SK-N-SH (cell line): ENCODE measurements around the gene RASEF. TPM values are rescaled to one million over a fixed set of nuclear protein-coding genes. Genes with fewer than 3 reads are reported as not detected.

Source experiments
- CTCF ChIA-PET: fragments of 300-600, 350-600 bp; formaldehyde crosslinking; extraction: SDS; loops from one replicate; lab custom pipeline; 2021; lab: Yijun Ruan, JAX
- POLR2A ChIA-PET: fragments of 350-600 bp; sonication (Branson Sonifier 250); formaldehyde crosslinking; extraction: SDS; loops from one replicate; lab custom pipeline; 2020; ENCODE audit warnings: antibody characterized with exemption, inconsistent platforms; lab: Yijun Ruan, JAX
- DNase-seq: peaks from one replicate; pipeline ENCODE4 v3.0.0; 2012
- H2AFZ ChIP-seq: fragments of 200-600 bp; sonication (generic); 2 replicates; pipeline ENCODE4 v1.8.1; 2016; ENCODE audit warnings: antibody characterized with exemption, mild to moderate bottlenecking, low read depth
- H3F3A ChIP-seq: fragments of 200-600 bp; sonication (generic); replicated peaks from 2 replicates; pipeline ENCODE3; 2016; ENCODE audit warnings: antibody characterized with exemption, mild to moderate bottlenecking; ENCODE audit not compliant: insufficient read depth
- H3K27ac ChIP-seq, 2 experiments: fragments of 200-500 bp in 1 of 2; fragments of 200-600 bp in 1 of 2; sonication (Bioruptor generic) in 1 of 2; sonication (generic), shearing (Covaris generic) in 1 of 2; 2 replicates each; pipeline versions ENCODE4 v1.5.1 to v1.6.1; 2014 to 2016; ENCODE audit warnings: low read depth in 2 of 2, inconsistent platforms in 1 of 2, low read length in 1 of 2, mild to moderate bottlenecking in 1 of 2, mixed read lengths in 1 of 2
- H3K27me3 ChIP-seq: fragments of 200-600 bp; sonication (generic), shearing (Covaris generic); 2 replicates; pipeline ENCODE4 v1.6.1; 2016; ENCODE audit warnings: mixed run types; ENCODE audit not compliant: insufficient read depth
- H3K36me3 ChIP-seq, 2 experiments: fragments of 200-500 bp in 1 of 2; fragments of 200-600 bp in 1 of 2; sonication (Bioruptor generic) in 1 of 2; sonication (generic) in 1 of 2; replicated peaks in 1 of 2; 2 replicates each; pipeline versions ENCODE3 to v1.5.1; 2014 to 2016; ENCODE audit warnings: low read length in 1 of 2, mild to moderate bottlenecking in 1 of 2; ENCODE audit not compliant: insufficient read depth in 2 of 2, control insufficient read depth in 1 of 2
- H3K4me1 ChIP-seq, 2 experiments: fragments of 200-500 bp in 1 of 2; fragments of 200-600 bp in 1 of 2; sonication (Bioruptor generic) in 1 of 2; sonication (generic), shearing (Covaris generic) in 1 of 2; 2 replicates each; pipeline versions ENCODE4 v1.5.1 to v1.6.1; 2014 to 2016; ENCODE audit warnings: low read depth in 1 of 2, low read length in 1 of 2, mixed run types in 1 of 2; ENCODE audit not compliant: insufficient read depth in 2 of 2, control insufficient read depth in 1 of 2
- H3K4me2 ChIP-seq: fragments of 200-600 bp; sonication (generic), shearing (Covaris generic); 2 replicates; pipeline ENCODE4 v1.6.1; 2017; ENCODE audit warnings: mixed run types
- H3K4me3 ChIP-seq, 2 experiments: fragments of 200-500 bp in 1 of 2; fragments of 200-600 bp in 1 of 2; sonication (Bioruptor generic) in 1 of 2; sonication (generic), shearing (Covaris generic) in 1 of 2; 2 replicates each; pipeline versions ENCODE4 v1.5.1 to v1.8.1; 2014 to 2016; ENCODE audit warnings: low read depth in 2 of 2, inconsistent platforms in 1 of 2, low read length in 1 of 2, mild to moderate bottlenecking in 1 of 2, mixed read lengths in 1 of 2, moderate library complexity in 1 of 2
- H3K79me2 ChIP-seq: fragments of 200-600 bp; sonication (generic); 2 replicates; pipeline ENCODE4 v1.8.1; 2017; ENCODE audit warnings: mild to moderate bottlenecking; ENCODE audit not compliant: insufficient read depth
- H3K9ac ChIP-seq: fragments of 200-600 bp; sonication (generic); 2 replicates; pipeline ENCODE4 v1.6.1; 2017; ENCODE audit warnings: mixed run types
- H3K9me2 ChIP-seq: fragments of 200-600 bp; sonication (generic); 2 replicates; pipeline ENCODE4 v1.6.1; 2017; ENCODE audit warnings: mixed run types
- H3K9me3 ChIP-seq: fragments of 200-600 bp; sonication (generic); 2 replicates; pipeline ENCODE4 v1.6.1; 2017; ENCODE audit warnings: mixed run types, mild to moderate bottlenecking, moderate library complexity
- H4K20me1 ChIP-seq: fragments of 200-600 bp; sonication (generic); 2 replicates; pipeline ENCODE4 v1.6.1; 2017; ENCODE audit warnings: mild to moderate bottlenecking, mixed run types; ENCODE audit not compliant: insufficient read depth
- ELF1 ChIP-seq: IDR thresholded peaks from 2 replicates; pipeline ENCODE4 v1.4.0; 2012
- EZH2phosphoT487 ChIP-seq: fragments of 200-600 bp; sonication (generic); IDR thresholded peaks from 2 replicates; pipeline ENCODE4 v1.6.1; 2017; ENCODE audit warnings: low read depth, mixed run types, mild to moderate bottlenecking, antibody characterized with exemption, moderate library complexity, borderline replicate concordance
- FOSL2 ChIP-seq: IDR thresholded peaks from 2 replicates; pipeline ENCODE4 v1.4.0; 2012; ENCODE audit warnings: low read depth, mild to moderate bottlenecking, moderate library complexity, borderline replicate concordance
- FOXM1 ChIP-seq: IDR thresholded peaks from 2 replicates; pipeline ENCODE4 v1.4.0; 2012; ENCODE audit warnings: low read depth, mild to moderate bottlenecking
- GABPA ChIP-seq: IDR thresholded peaks from 2 replicates; pipeline ENCODE4 v1.4.0; 2012; ENCODE audit warnings: low read depth, mild to moderate bottlenecking
- IRF3 ChIP-seq: fragments of 150-350 bp; IDR thresholded peaks from 2 replicates; pipeline ENCODE4 v1.6.1; 2016; ENCODE audit warnings: mild to moderate bottlenecking, low read depth, low read length
- JUND ChIP-seq: IDR thresholded peaks from 2 replicates; pipeline ENCODE4 v1.4.0; 2012
- MEF2A ChIP-seq: IDR thresholded peaks from 2 replicates; pipeline ENCODE4 v1.4.0; 2012; ENCODE audit warnings: low read depth, borderline replicate concordance
- POLR2AphosphoS5 ChIP-seq: IDR thresholded peaks from 2 replicates; pipeline ENCODE4 v1.6.1; 2012; ENCODE audit warnings: low read depth, low read length
- RAD21 ChIP-seq: IDR thresholded peaks from 2 replicates; pipeline ENCODE4 v1.6.1; 2012; ENCODE audit warnings: mild to moderate bottlenecking, low read length
- RXRA ChIP-seq: IDR thresholded peaks from 2 replicates; pipeline ENCODE4 v1.4.0; 2012; ENCODE audit warnings: low read depth, mild to moderate bottlenecking, borderline replicate concordance
- YY1 ChIP-seq: IDR thresholded peaks from 2 replicates; pipeline ENCODE4 v1.4.0; 2012; ENCODE audit warnings: low read depth, mild to moderate bottlenecking
- ZBTB33 ChIP-seq: IDR thresholded peaks from 2 replicates; pipeline ENCODE4 v1.4.0; 2012; ENCODE audit warnings: low read depth, borderline replicate concordance
- WGBS: methylation state at CpG from one replicate; pipeline ENCODE4 v1.1.6; 2017; ENCODE audit warnings: low lambda C conversion rate; 5-methylcytosine and 5-hydroxymethylcytosine counted together
- polyA plus RNA-seq, 3 experiments: library from polyadenylated mRNA; depleted of rRNA; stranded (reverse); fragments of >200 nt; gene quantifications; 2 replicates each; pipeline ENCODE4 v1.2.3, GENCODE V29; 2012

RASEF gene
- polyA plus RNA-seq, 1 of the 3 experiments (the other 2 are of a cell fraction), result not detected

DNA sequence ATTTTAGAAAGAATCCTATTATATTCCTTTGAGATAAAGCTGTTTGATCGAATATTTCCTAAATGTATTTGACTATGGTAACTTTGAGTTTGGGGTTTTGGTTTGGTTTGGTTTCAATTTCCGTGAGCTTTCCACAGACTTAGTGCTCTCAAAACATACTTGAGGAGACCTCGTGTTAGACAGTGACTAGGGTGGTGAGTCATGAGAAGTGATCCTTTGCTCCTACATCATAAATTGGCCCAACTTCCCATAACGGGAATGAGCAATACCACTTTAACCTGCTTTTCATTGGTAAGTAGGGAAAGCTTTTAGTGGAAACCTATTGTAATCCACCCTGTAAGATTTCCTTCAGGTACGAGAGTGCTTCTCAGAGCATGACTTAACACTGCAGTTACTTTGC, 3.8 kb upstream of the RASEF start:
- Histone ChIP-seq H3K4me1 (no peaks in the 10 kb centered on the region; a peak in 1 of 4 replicates), H3K27me3 (peaks cover 12% of the 10 kb centered on the region; the same call in 1 of the 2 replicates), H3K36me3 (no peaks in the 10 kb centered on the region), H2AFZ (no peak overlapping the region), H3F3A (no peaks in the 10 kb centered on the region), H4K20me1 (no peaks in the 10 kb centered on the region), H3K9me2 (no peaks in the 10 kb centered on the region), H3K4me2 (no peak overlapping the region), H3K9me3 (no peaks in the 10 kb centered on the region), H3K4me3 (no peak overlapping the region), H3K9ac (no peak overlapping the region), H3K27ac (no peak overlapping the region), H3K79me2 (no peaks in the 10 kb centered on the region)
- 45% methylated on average over 5 of the region's 5 CpGs for WGBS
- TF ChIP-seq RXRA (no peak), FOSL2 (peak; percentile 30; the same call in 1 of the 2 replicates)
- no peak for DNase-seq
- ChIA-PET CTCF (no interaction called here), POLR2A (no interaction called here)

DNA sequence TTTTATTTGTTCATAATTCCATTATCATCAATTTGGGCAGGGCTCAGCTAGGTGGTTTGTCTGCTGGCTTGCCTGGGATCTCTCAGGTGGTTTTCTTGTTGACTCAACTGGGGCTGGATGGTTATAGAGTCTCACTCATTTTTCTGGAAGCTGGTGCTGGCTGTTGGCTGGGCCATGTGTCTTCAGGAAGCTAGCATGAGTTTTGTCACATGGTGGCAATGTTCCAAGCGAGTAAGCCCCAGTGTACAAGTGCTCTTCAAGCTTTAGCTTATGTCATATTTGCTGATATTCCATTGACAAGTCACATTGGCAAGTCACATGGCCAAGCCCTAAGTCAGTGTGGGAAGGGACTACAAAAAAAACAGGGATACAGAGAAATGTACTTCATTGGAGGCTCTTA, 2.3 kb upstream of the RASEF start:
- TF ChIP-seq MEF2A (no peak), ZBTB33 (no peak), YY1 (no peak), FOXM1 (no peak), POLR2AphosphoS5 (no peak), JUND (no peak), EZH2phosphoT487 (no peak), RAD21 (no peak), GABPA (no peak), IRF3 (no peak), ELF1 (no peak)
- DNase-seq, result no peak
- Histone ChIP-seq H3K4me1 (peaks cover 0 to 9% of the 10 kb centered on the region in 2 experiments; a peak in 2 of 4 replicates), H3K36me3 (no peaks in the 10 kb centered on the region), H3K27me3 (peaks cover 19% of the 10 kb centered on the region; the same call in 1 of the 2 replicates), H3K9me3 (no peaks in the 10 kb centered on the region), H3F3A (no peaks in the 10 kb centered on the region), H4K20me1 (no peaks in the 10 kb centered on the region), H3K9ac (no peak overlapping the region), H3K9me2 (no peaks in the 10 kb centered on the region), H2AFZ (no peak overlapping the region), H3K4me2 (no peak overlapping the region), H3K27ac (no peak overlapping the region), H3K4me3 (no peak overlapping the region), H3K79me2 (no peaks in the 10 kb centered on the region)
- WGBS, result 9% methylated on average over 1 of the region's 1 CpG
- ChIA-PET POLR2A (no interaction called here), CTCF (no interaction called here)
